Kidney epithelial cell (primary cell): ENCODE results near the gene ECE1. TPM values are rescaled to one million over a fixed set of nuclear protein-coding genes. Genes with fewer than 3 reads are reported as not detected.
A peak's percentile ranks its signal among the peaks of the same experiment; 100 is the strongest.

Source experiments
- DNase-seq: peaks from one replicate; pipeline ENCODE4 v3.0.0-alpha.2; 2010; ENCODE audit warnings: low read depth
- H3K27me3 ChIP-seq: 2 replicates; pipeline ENCODE4 v1.6.0; 2011; ENCODE audit warnings: low read length; ENCODE audit not compliant: control insufficient read depth, insufficient read depth
- H3K36me3 ChIP-seq: 2 replicates; pipeline ENCODE4 v1.5.1; 2011; ENCODE audit warnings: low read length; ENCODE audit not compliant: control insufficient read depth, insufficient read depth
- H3K4me3 ChIP-seq: 2 replicates; pipeline ENCODE4 v1.5.1; 2011; ENCODE audit warnings: low read depth, mild to moderate bottlenecking, control low read depth, low read length
- CTCF ChIP-seq: IDR thresholded peaks from 2 replicates; pipeline ENCODE4 v1.5.1; 2011; ENCODE audit warnings: mild to moderate bottlenecking, moderate library complexity, low read length, control low read depth, inconsistent platforms; ENCODE audit not compliant: insufficient read depth, poor library complexity, severe bottlenecking
- total RNA-seq: library from RNA; depleted of rRNA; stranded (reverse); fragments of >200 nt; gene quantifications from 2 replicates; pipeline ENCODE4 v1.2.3, GENCODE V29; 2015

Gene ECE1
- total RNA-seq, 1 donor from 2014 or later = 181 TPM

- H3K36me3 ChIP-seq = peaks cover 2% of the 10 kb centered on the region
- no peak for TF ChIP-seq CTCF
- no peak for DNase-seq
- no peak overlapping the region for H3K4me3 ChIP-seq
- H3K27me3 ChIP-seq = no peaks in the 10 kb centered on the region
Measured at GRCh38 chr1:21322681-21323016, 32.4 kb upstream of the ECE1 start.

GRCh38 chr1:21321963-21322680 lies 31.9 kb upstream of the ECE1 start:
- no peak for DNase-seq
- TF ChIP-seq CTCF = peak; percentile 10
- no peaks in the 10 kb centered on the region for H3K27me3 ChIP-seq
- H3K4me3 ChIP-seq = no peak overlapping the region
- H3K36me3 ChIP-seq = peaks cover 2% of the 10 kb centered on the region

- Histone ChIP-seq H3K4me3 (no peak overlapping the region), H3K36me3 (peaks cover 2% of the 10 kb centered on the region), H3K27me3 (no peaks in the 10 kb centered on the region)
- no peak for DNase-seq
- TF ChIP-seq CTCF = no peak
Measured at GRCh38 chr1:21320410-21321108, 30.3 kb upstream of the ECE1 start.

GRCh38 chr1:21319447-21320407 lies 29.5 kb upstream of the ECE1 start:
- Histone ChIP-seq H3K27me3 (no peaks in the 10 kb centered on the region), H3K4me3 (no peak overlapping the region), H3K36me3 (peaks cover 2% of the 10 kb centered on the region)
- TF ChIP-seq CTCF = no peak
- DNase-seq = no peak

- TF ChIP-seq CTCF = no peak
- H3K4me3 ChIP-seq = no peak overlapping the region
- no peak for DNase-seq
- H3K36me3 ChIP-seq = peaks cover 2% of the 10 kb centered on the region
- no peaks in the 10 kb centered on the region for H3K27me3 ChIP-seq
Measured at GRCh38 chr1:21318714-21319159, 28.5 kb upstream of the ECE1 start.
